ENCODE data around the gene KRT15.
A peak's percentile ranks its signal among the peaks of the same experiment; 100 is the strongest.

KRT15 gene

GRCh38 chr17:41475421-41475820, 43.3 kb downstream of the KRT15 start:
- Histone ChIP-seq H4K8ac (ENCODE audit: low read length) (no peak overlapping the region), H3K9me3 (ENCODE audit: control insufficient read depth, low read length) (peaks cover 20% of the 10 kb centered on the region), H3K4me2 (ENCODE audit: low read length, poor library complexity, severe bottlenecking) (no peak overlapping the region), H2BK120ac (ENCODE audit: low read depth, low read length) (no peak overlapping the region), H3K18ac (ENCODE audit: low read depth in 1 of 2, low read length in 2 of 2) (no peak overlapping the region), H3K27ac (ENCODE audit: low read length, poor library complexity, severe bottlenecking) (no peak overlapping the region), H2AFZ (ENCODE audit: low read depth, low read length) (no peak overlapping the region), H3K79me1 (replicated peaks; ENCODE audit: low read length, poor library complexity, severe bottlenecking) (no peaks in the 10 kb centered on the region), H3K4ac (ENCODE audit: low read depth in 1 of 2, low read length in 2 of 2) (no peak overlapping the region), H2BK15ac (ENCODE audit: low read depth, poor library complexity, severe bottlenecking) (no peak overlapping the region), H3K27me3 (ENCODE audit: control insufficient read depth in 1 of 2, insufficient read depth in 1 of 2, low read length in 2 of 2) (peaks cover 0 to 79% of the 10 kb centered on the region in 2 experiments), H3K9ac (ENCODE audit: low read length) (no peak overlapping the region), H4K91ac (ENCODE audit: low read length) (no peak overlapping the region), H3K4me3 (ENCODE audit: insufficient read depth in 1 of 2, low read depth in 1 of 2, low read length in 2 of 2) (no peak overlapping the region), H3K36me3 (ENCODE audit: control insufficient read depth in 1 of 2, insufficient read depth in 2 of 2, low read depth in 1 of 2, low read length in 2 of 2) (no peaks in the 10 kb centered on the region), H3K23ac (ENCODE audit: low read length in 2 of 2) (no peak overlapping the region), H3K4me1 (ENCODE audit: control insufficient read depth, insufficient read depth, low read depth, low read length) (no peaks in the 10 kb centered on the region), H3K14ac (ENCODE audit: low read length in 2 of 2) (no peak overlapping the region), H2BK12ac (ENCODE audit: low read length in 2 of 2) (no peak overlapping the region), H2BK5ac (ENCODE audit: low read depth, low read length, poor library complexity, severe bottlenecking) (no peak overlapping the region), H2AK5ac (ENCODE audit: low read length, severe bottlenecking) (no peak overlapping the region)
- no peak for DNase-seq
- WGBS: 93% methylated on average over 4 of the region's 4 CpGs

DNA sequence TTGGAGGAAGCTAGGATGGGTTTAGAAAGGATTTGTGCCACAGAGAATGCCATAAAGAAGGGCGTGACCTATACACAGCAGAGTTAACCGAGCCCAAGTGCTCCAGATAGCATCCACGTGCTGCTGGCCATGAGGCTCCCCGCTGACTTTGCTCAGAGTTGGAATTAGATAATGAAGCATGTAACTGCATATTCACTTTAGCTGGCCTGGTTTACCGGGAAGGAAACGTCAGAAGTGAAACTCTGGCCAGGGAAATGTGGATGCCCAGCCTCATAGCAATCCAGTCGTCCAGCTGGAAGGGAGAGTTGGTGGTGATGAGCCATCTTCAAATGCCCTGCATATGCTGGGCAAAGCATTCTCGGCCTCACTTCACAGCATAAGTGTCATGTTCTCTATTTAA, 43.8 kb downstream of the KRT15 start:
- no peak overlapping the region for H3K14ac ChIP-seq (ENCODE audit: low read length in 2 of 2)
- WGBS: 86% methylated on average over 7 of the region's 8 CpGs

DNA sequence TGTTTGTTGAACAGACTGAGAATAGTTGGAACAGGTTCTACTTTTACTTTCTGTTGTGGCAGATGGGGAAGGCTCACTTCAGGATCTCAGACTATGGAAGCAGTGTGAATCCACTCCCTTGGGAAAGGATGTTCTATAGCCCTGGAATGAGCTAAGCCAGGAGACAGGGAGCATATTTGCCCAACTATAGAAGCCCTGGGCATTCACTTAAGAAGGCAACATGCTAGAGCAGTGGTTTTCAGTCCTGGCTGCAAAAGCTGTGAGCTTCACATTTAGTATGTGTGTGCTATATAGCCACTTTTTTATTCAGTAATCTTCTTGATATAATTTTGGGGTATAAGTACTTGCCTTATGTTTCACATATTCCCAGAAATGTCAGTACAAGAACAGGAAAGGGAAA, 50.3 kb downstream of the KRT15 start:
- Histone ChIP-seq H3K4me2 (ENCODE audit: low read length, poor library complexity, severe bottlenecking) (no peak overlapping the region), H2AK5ac (ENCODE audit: low read length, severe bottlenecking) (no peak overlapping the region), H3K14ac (ENCODE audit: low read length in 2 of 2) (no peak overlapping the region), H2AFZ (ENCODE audit: low read depth, low read length) (no peak overlapping the region), H2BK120ac (ENCODE audit: low read depth, low read length) (no peak overlapping the region), H3K23ac (ENCODE audit: low read length in 2 of 2) (no peak overlapping the region), H3K79me1 (replicated peaks; ENCODE audit: low read length, poor library complexity, severe bottlenecking) (no peaks in the 10 kb centered on the region), H3K4me1 (ENCODE audit: control insufficient read depth, insufficient read depth, low read depth, low read length) (peaks cover 2% of the 10 kb centered on the region), H2BK15ac (ENCODE audit: low read depth, poor library complexity, severe bottlenecking) (no peak overlapping the region), H2BK5ac (ENCODE audit: low read depth, low read length, poor library complexity, severe bottlenecking) (no peak overlapping the region), H3K27me3 (ENCODE audit: control insufficient read depth in 1 of 2, insufficient read depth in 1 of 2, low read length in 2 of 2) (peaks cover 0 to 62% of the 10 kb centered on the region in 2 experiments), H4K91ac (ENCODE audit: low read length) (no peak overlapping the region), H3K36me3 (ENCODE audit: control insufficient read depth in 1 of 2, insufficient read depth in 2 of 2, low read depth in 1 of 2, low read length in 2 of 2) (no peaks in the 10 kb centered on the region), H3K9ac (ENCODE audit: low read length) (no peak overlapping the region), H4K8ac (ENCODE audit: low read length) (no peak overlapping the region), H2BK12ac (ENCODE audit: low read length in 2 of 2) (no peak overlapping the region), H3K4ac (ENCODE audit: low read depth in 1 of 2, low read length in 2 of 2) (no peak overlapping the region), H3K4me3 (ENCODE audit: insufficient read depth in 1 of 2, low read depth in 1 of 2, low read length in 2 of 2) (peak overlapping the region in 1 of 2 experiments; percentile 10), H3K18ac (ENCODE audit: low read depth in 1 of 2, low read length in 2 of 2) (no peak overlapping the region), H3K9me3 (ENCODE audit: control insufficient read depth, low read length) (peaks cover 25% of the 10 kb centered on the region), H3K27ac (ENCODE audit: low read length, poor library complexity, severe bottlenecking) (no peak overlapping the region)
- no peak for DNase-seq

More for the DNA sequence above, 43.8 kb downstream of the KRT15 start:
- H3K9me3 ChIP-seq (ENCODE audit: control insufficient read depth, low read length): peaks cover 20% of the 10 kb centered on the region
- no peak overlapping the region for H2BK15ac ChIP-seq (ENCODE audit: low read depth, poor library complexity, severe bottlenecking)
- no peak overlapping the region for H4K91ac ChIP-seq (ENCODE audit: low read length)
- H3K36me3 ChIP-seq (ENCODE audit: control insufficient read depth in 1 of 2, insufficient read depth in 2 of 2, low read depth in 1 of 2, low read length in 2 of 2): no peaks in the 10 kb centered on the region
- no peak overlapping the region for H3K4me2 ChIP-seq (ENCODE audit: low read length, poor library complexity, severe bottlenecking)
- H3K4me3 ChIP-seq (ENCODE audit: insufficient read depth in 1 of 2, low read depth in 1 of 2, low read length in 2 of 2): no peak overlapping the region
- H3K27ac ChIP-seq (ENCODE audit: low read length, poor library complexity, severe bottlenecking): no peak overlapping the region
- no peak overlapping the region for H2AK5ac ChIP-seq (ENCODE audit: low read length, severe bottlenecking)
- H3K4ac ChIP-seq (ENCODE audit: low read depth in 1 of 2, low read length in 2 of 2): no peak overlapping the region
- no peak overlapping the region for H2BK120ac ChIP-seq (ENCODE audit: low read depth, low read length)
- no peak overlapping the region for H2AFZ ChIP-seq (ENCODE audit: low read depth, low read length)
- H3K9ac ChIP-seq (ENCODE audit: low read length): no peak overlapping the region
- no peak overlapping the region for H3K18ac ChIP-seq (ENCODE audit: low read depth in 1 of 2, low read length in 2 of 2)
- DNase-seq: no peak
- no peak overlapping the region for H4K8ac ChIP-seq (ENCODE audit: low read length)
- H3K4me1 ChIP-seq (ENCODE audit: control insufficient read depth, insufficient read depth, low read depth, low read length): no peaks in the 10 kb centered on the region
- peaks cover 0 to 78% of the 10 kb centered on the region in 2 experiments for H3K27me3 ChIP-seq (ENCODE audit: control insufficient read depth in 1 of 2, insufficient read depth in 1 of 2, low read length in 2 of 2)
- no peak overlapping the region for H3K23ac ChIP-seq (ENCODE audit: low read length in 2 of 2)
- no peaks in the 10 kb centered on the region for H3K79me1 ChIP-seq (replicated peaks; ENCODE audit: low read length, poor library complexity, severe bottlenecking)
- no peak overlapping the region for H2BK5ac ChIP-seq (ENCODE audit: low read depth, low read length, poor library complexity, severe bottlenecking)
- no peak overlapping the region for H2BK12ac ChIP-seq (ENCODE audit: low read length in 2 of 2)

GRCh38 chr17:41467561-41467960, 51.1 kb downstream of the KRT15 start:
- Histone ChIP-seq H3K27me3 (ENCODE audit: control insufficient read depth in 1 of 2, insufficient read depth in 1 of 2, low read length in 2 of 2) (peaks cover 0 to 64% of the 10 kb centered on the region in 2 experiments), H2BK15ac (ENCODE audit: low read depth, poor library complexity, severe bottlenecking) (no peak overlapping the region), H3K27ac (ENCODE audit: low read length, poor library complexity, severe bottlenecking) (no peak overlapping the region), H3K14ac (ENCODE audit: low read length in 2 of 2) (no peak overlapping the region), H2BK120ac (ENCODE audit: low read depth, low read length) (no peak overlapping the region), H2AK5ac (ENCODE audit: low read length, severe bottlenecking) (no peak overlapping the region), H2BK12ac (ENCODE audit: low read length in 2 of 2) (no peak overlapping the region), H2BK5ac (ENCODE audit: low read depth, low read length, poor library complexity, severe bottlenecking) (no peak overlapping the region), H2AFZ (ENCODE audit: low read depth, low read length) (no peak overlapping the region), H3K4ac (ENCODE audit: low read depth in 1 of 2, low read length in 2 of 2) (no peak overlapping the region), H3K36me3 (ENCODE audit: control insufficient read depth in 1 of 2, insufficient read depth in 2 of 2, low read depth in 1 of 2, low read length in 2 of 2) (no peaks in the 10 kb centered on the region), H3K4me3 (ENCODE audit: insufficient read depth in 1 of 2, low read depth in 1 of 2, low read length in 2 of 2) (no peak overlapping the region), H3K4me1 (ENCODE audit: control insufficient read depth, insufficient read depth, low read depth, low read length) (peaks cover 2% of the 10 kb centered on the region), H3K9ac (ENCODE audit: low read length) (no peak overlapping the region), H3K18ac (ENCODE audit: low read depth in 1 of 2, low read length in 2 of 2) (no peak overlapping the region), H3K23ac (ENCODE audit: low read length in 2 of 2) (no peak overlapping the region), H3K4me2 (ENCODE audit: low read length, poor library complexity, severe bottlenecking) (no peak overlapping the region), H3K9me3 (ENCODE audit: control insufficient read depth, low read length) (peaks cover 25% of the 10 kb centered on the region), H3K79me1 (replicated peaks; ENCODE audit: low read length, poor library complexity, severe bottlenecking) (no peaks in the 10 kb centered on the region), H4K8ac (ENCODE audit: low read length) (no peak overlapping the region), H4K91ac (ENCODE audit: low read length) (no peak overlapping the region)
- no peak for DNase-seq
- WGBS: 72% methylated on average over 4 of the region's 4 CpGs
